ENCODE measurements around the gene AKR1D1. TPM values are rescaled to one million over a fixed set of nuclear protein-coding genes. Genes with fewer than 3 reads are reported as not detected.
"Not testable (repeated sequence)": the region's sequence is repeated elsewhere in the genome, so short reads cannot be mapped to it uniquely, and the experiment has no call there.

AKR1D1 gene
- polyA plus RNA-seq, 1 donor from 2014 or later = not detected

DNA sequence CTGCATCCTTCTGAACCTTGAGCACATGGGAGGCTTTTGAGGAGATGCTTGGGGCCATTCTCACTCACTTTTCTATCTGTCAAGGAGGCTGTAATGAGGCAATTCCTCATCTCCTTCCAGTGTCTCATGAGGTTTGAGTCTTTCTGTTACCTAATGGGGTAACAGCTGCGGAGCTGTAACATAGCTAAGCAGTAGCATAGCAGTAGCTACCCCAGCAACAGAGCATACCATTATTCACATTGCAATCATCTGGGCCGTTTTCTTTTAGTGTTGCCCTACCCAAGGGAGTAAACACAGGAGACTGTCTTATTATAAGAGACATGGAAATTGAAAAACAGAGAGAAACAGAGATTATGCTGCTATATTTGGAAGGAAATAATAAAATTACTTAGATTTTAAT, 68.7 kb downstream of the AKR1D1 start:
- Histone ChIP-seq H3K79me2 (replicated peaks; ENCODE audit: insufficient read depth, low read length) (no peaks in the 10 kb centered on the region), H3K9me2 (ENCODE audit: insufficient read depth, low read length) (no peaks in the 10 kb centered on the region), H3K4me2 (ENCODE audit: low read length) (no peak overlapping the region), H3K27me3 (ENCODE audit: insufficient read depth, low read depth, low read length) (no peaks in the 10 kb centered on the region), H3K27ac (ENCODE audit: low read length) (no peak overlapping the region), H3K4me3 (ENCODE audit: low read length) (no peak overlapping the region), H3K9me3 (ENCODE audit: low read length) (no peaks in the 10 kb centered on the region), H2AFZ (ENCODE audit: low read depth, low read length) (no peak overlapping the region), H3K36me3 (ENCODE audit: insufficient read depth, low read length) (no peaks in the 10 kb centered on the region), H3K9ac (ENCODE audit: low read length) (no peak overlapping the region), H4K20me1 (ENCODE audit: insufficient read depth) (no peaks in the 10 kb centered on the region), H3F3A (ENCODE audit: insufficient read depth, low read length, poor library complexity, severe bottlenecking) (no peaks in the 10 kb centered on the region)
- no peak for TF ChIP-seq EP300 (conservative IDR thresholded peaks at IDR 0.05; ENCODE audit: poor library complexity, severe bottlenecking)
- TF ChIP-seq EZH2 (IDR thresholded peaks at IDR 0.05; ENCODE audit: borderline replicate concordance, insufficient read depth, low read length, poor library complexity, severe bottlenecking) = no peak
- no peak for TF ChIP-seq TAF1 (IDR thresholded peaks at IDR 0.05; ENCODE audit: low read depth)
- TF ChIP-seq, protein P1, sequence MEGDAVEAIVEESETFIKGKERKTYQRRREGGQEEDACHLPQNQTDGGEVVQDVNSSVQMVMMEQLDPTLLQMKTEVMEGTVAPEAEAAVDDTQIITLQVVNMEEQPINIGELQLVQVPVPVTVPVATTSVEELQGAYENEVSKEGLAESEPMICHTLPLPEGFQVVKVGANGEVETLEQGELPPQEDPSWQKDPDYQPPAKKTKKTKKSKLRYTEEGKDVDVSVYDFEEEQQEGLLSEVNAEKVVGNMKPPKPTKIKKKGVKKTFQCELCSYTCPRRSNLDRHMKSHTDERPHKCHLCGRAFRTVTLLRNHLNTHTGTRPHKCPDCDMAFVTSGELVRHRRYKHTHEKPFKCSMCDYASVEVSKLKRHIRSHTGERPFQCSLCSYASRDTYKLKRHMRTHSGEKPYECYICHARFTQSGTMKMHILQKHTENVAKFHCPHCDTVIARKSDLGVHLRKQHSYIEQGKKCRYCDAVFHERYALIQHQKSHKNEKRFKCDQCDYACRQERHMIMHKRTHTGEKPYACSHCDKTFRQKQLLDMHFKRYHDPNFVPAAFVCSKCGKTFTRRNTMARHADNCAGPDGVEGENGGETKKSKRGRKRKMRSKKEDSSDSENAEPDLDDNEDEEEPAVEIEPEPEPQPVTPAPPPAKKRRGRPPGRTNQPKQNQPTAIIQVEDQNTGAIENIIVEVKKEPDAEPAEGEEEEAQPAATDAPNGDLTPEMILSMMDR (IDR thresholded peaks at IDR 0.05; ENCODE audit: poor library complexity, severe bottlenecking) = no peak
- TF ChIP-seq MXI1 (conservative IDR thresholded peaks at IDR 0.05; ENCODE audit: poor library complexity, severe bottlenecking) = no peak
- TF ChIP-seq SMC3 (conservative IDR thresholded peaks at IDR 0.05; ENCODE audit: poor library complexity) = no peak
- TF ChIP-seq POLR2AphosphoS5 (IDR thresholded peaks at IDR 0.05) = no peak
- TF ChIP-seq, protein P2, sequence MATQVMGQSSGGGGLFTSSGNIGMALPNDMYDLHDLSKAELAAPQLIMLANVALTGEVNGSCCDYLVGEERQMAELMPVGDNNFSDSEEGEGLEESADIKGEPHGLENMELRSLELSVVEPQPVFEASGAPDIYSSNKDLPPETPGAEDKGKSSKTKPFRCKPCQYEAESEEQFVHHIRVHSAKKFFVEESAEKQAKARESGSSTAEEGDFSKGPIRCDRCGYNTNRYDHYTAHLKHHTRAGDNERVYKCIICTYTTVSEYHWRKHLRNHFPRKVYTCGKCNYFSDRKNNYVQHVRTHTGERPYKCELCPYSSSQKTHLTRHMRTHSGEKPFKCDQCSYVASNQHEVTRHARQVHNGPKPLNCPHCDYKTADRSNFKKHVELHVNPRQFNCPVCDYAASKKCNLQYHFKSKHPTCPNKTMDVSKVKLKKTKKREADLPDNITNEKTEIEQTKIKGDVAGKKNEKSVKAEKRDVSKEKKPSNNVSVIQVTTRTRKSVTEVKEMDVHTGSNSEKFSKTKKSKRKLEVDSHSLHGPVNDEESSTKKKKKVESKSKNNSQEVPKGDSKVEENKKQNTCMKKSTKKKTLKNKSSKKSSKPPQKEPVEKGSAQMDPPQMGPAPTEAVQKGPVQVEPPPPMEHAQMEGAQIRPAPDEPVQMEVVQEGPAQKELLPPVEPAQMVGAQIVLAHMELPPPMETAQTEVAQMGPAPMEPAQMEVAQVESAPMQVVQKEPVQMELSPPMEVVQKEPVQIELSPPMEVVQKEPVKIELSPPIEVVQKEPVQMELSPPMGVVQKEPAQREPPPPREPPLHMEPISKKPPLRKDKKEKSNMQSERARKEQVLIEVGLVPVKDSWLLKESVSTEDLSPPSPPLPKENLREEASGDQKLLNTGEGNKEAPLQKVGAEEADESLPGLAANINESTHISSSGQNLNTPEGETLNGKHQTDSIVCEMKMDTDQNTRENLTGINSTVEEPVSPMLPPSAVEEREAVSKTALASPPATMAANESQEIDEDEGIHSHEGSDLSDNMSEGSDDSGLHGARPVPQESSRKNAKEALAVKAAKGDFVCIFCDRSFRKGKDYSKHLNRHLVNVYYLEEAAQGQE (IDR thresholded peaks at IDR 0.05; ENCODE audit: borderline replicate concordance) = no peak
- no peak for TF ChIP-seq RAD21 (conservative IDR thresholded peaks at IDR 0.05)

DNA sequence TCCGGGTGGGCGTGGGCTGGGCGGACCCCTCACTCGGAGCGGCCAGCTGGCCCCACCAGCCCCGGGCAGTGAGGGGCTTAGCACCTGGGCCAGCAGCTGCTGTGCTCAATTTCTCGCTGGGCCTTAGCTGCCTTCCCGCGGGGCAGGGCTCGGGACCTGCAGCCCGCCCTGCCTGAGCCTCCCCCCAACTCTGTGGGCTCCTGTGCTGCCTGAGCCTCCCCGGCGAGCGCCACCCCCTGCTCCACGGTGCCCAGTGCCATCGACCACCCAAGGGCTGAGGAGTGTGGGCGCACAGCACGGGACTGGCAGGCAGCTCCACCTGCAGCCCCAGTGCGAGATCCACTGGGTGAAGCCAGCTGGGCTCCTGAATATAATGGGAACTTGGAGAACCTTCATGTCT, 70.0 kb downstream of the AKR1D1 start:
- H3K27ac ChIP-seq (ENCODE audit: low read length); H3K9me3 ChIP-seq (ENCODE audit: low read length); H3F3A ChIP-seq (ENCODE audit: insufficient read depth, low read length, poor library complexity, severe bottlenecking); H3K4me2 ChIP-seq (ENCODE audit: low read length); H4K20me1 ChIP-seq (ENCODE audit: insufficient read depth); H3K36me3 ChIP-seq (ENCODE audit: insufficient read depth, low read length); H3K9ac ChIP-seq (ENCODE audit: low read length); H2AFZ ChIP-seq (ENCODE audit: low read depth, low read length); H3K79me2 ChIP-seq (replicated peaks; ENCODE audit: insufficient read depth, low read length); H3K27me3 ChIP-seq (ENCODE audit: insufficient read depth, low read depth, low read length); H3K4me3 ChIP-seq (ENCODE audit: low read length); H3K9me2 ChIP-seq (ENCODE audit: insufficient read depth, low read length): not testable (repeated sequence)

DNA sequence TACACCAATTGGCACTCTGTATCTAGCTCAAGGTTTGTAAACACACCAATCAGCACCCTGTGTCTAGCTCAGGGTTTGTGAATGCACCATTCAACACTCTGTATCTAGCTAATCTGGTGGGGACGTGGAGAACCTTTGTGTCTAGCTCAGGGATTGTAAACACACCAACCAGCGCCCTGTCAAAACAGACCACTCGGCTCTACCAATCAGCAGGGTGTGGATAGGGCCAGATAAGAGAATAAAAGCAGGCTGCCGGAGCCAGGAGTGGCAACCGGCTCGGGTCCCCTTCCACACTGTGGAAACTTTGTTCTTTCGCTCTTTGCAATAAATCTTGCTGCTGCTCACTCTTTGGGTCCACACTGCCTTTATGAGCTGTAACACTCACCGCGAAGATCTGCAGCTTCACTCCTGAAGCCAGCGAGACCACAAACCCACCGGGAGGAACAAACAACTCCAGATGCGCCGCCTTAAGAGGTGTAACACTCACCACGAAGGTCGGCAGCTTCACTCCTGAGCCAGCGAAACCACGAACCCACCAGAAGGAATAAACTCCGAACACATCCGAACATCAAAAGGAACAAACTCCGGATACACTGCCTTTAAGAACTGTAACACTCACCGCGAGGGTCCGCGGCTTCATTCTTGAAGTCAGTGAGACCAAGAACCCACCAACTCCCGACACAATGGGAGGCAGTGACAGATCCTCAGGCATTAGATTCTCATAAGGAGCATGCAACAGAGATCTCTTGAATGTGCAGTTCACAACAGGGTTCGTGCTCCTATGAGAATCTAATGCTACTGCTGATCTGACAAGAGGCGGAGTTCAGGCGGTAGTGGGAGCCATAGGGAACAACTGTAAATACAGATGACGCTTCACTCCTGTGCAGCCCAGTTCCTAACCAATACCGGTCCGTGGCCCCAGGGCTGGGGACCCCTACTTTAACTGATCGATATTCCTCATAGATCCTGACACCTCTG, 70.8 kb downstream of the AKR1D1 start:
- H3K9me2 ChIP-seq (ENCODE audit: insufficient read depth, low read length); H2AFZ ChIP-seq (ENCODE audit: low read depth, low read length); H3K9me3 ChIP-seq (ENCODE audit: low read length); H3K27me3 ChIP-seq (ENCODE audit: insufficient read depth, low read depth, low read length); H4K20me1 ChIP-seq (ENCODE audit: insufficient read depth); H3K36me3 ChIP-seq (ENCODE audit: insufficient read depth, low read length); H3K4me2 ChIP-seq (ENCODE audit: low read length); H3K27ac ChIP-seq (ENCODE audit: low read length); H3F3A ChIP-seq (ENCODE audit: insufficient read depth, low read length, poor library complexity, severe bottlenecking); H3K79me2 ChIP-seq (replicated peaks; ENCODE audit: insufficient read depth, low read length); H3K4me3 ChIP-seq (ENCODE audit: low read length); H3K9ac ChIP-seq (ENCODE audit: low read length): not testable (repeated sequence)
